GM23338 (cell line): ENCODE measurements around the gene ZNF350. TPM values are rescaled to one million over a fixed set of nuclear protein-coding genes. Genes with fewer than 3 reads are reported as not detected.

Experiments used
- ATAC-seq: fragments of 200-7000 bp; cut with Tn5 transposase; 3 replicates; pipeline ENCODE4 v1.9.1; 2020
- DNase-seq: peaks from one replicate; pipeline ENCODE4 v3.0.0-alpha.2; 2015; ENCODE audit warnings: low spot score
- H2AFZ ChIP-seq: fragments of 200-600 bp; sonication (generic); 2 replicates; pipeline ENCODE4 v1.8.0; 2016; ENCODE audit warnings: antibody characterized with exemption, mild to moderate bottlenecking, moderate library complexity
- H3F3A ChIP-seq: fragments of 200-600 bp; sonication (generic); replicated peaks from 2 replicates; pipeline ENCODE4 v1.8.0; 2017; ENCODE audit warnings: antibody characterized with exemption, mixed run types, low read depth
- H3K27ac ChIP-seq: fragments of 200-600 bp; sonication (generic); 2 replicates; pipeline ENCODE4 v1.6.1; 2016; ENCODE audit warnings: low read depth
- H3K27me3 ChIP-seq: fragments of 200-600 bp; sonication (generic); 2 replicates; pipeline ENCODE4 v1.8.0; 2016; ENCODE audit warnings: mild to moderate bottlenecking, mixed run types, moderate library complexity; ENCODE audit not compliant: insufficient read depth
- H3K36me3 ChIP-seq: fragments of 200-600 bp; sonication (generic); 2 replicates; pipeline ENCODE4 v1.8.0; 2016; ENCODE audit warnings: mild to moderate bottlenecking; ENCODE audit not compliant: insufficient read depth
- H3K4me1 ChIP-seq: fragments of 200-600 bp; sonication (generic); 2 replicates; pipeline ENCODE4 v1.8.0; 2016; ENCODE audit warnings: mild to moderate bottlenecking, moderate library complexity; ENCODE audit not compliant: insufficient read depth
- H3K4me2 ChIP-seq: fragments of 200-600 bp; sonication (generic); 2 replicates; pipeline ENCODE4 v1.7.1; 2017; ENCODE audit warnings: mixed run types
- H3K4me3 ChIP-seq: fragments of 200-600 bp; sonication (generic); 2 replicates; pipeline ENCODE4 v1.6.1; 2016; ENCODE audit warnings: mixed run types
- H3K79me2 ChIP-seq: fragments of 200-600 bp; sonication (generic); replicated peaks from 2 replicates; pipeline ENCODE4 v1.8.0; 2017; ENCODE audit warnings: mild to moderate bottlenecking; ENCODE audit not compliant: insufficient read depth
- H3K9me2 ChIP-seq: fragments of 200-600 bp; sonication (generic); 2 replicates; pipeline ENCODE4 v1.8.0; 2017; ENCODE audit not compliant: insufficient read depth
- H4K20me1 ChIP-seq: fragments of 200-600 bp; sonication (generic); replicated peaks from 2 replicates; pipeline ENCODE4 v1.8.0; 2017; ENCODE audit warnings: mild to moderate bottlenecking; ENCODE audit not compliant: insufficient read depth
- H3K27ac Mint-ChIP-seq: 2 replicates; pipeline ENCODE4 v1.8.0; 2020; ENCODE audit warnings: inconsistent platforms, mild to moderate bottlenecking, moderate library complexity, mixed read lengths
- H3K27me3 Mint-ChIP-seq: 3 replicates; pipeline ENCODE4 v1.8.0; 2022; ENCODE audit warnings: low read depth, mild to moderate bottlenecking, moderate library complexity, mixed read lengths, inconsistent platforms; ENCODE audit not compliant: insufficient read depth, poor library complexity
- H3K36me3 Mint-ChIP-seq: 3 replicates; pipeline ENCODE4 v1.8.0; 2021; ENCODE audit warnings: low read depth, mild to moderate bottlenecking, inconsistent platforms, moderate library complexity, mixed read lengths
- H3K4me1 Mint-ChIP-seq: 3 replicates; pipeline ENCODE4 v1.8.0; 2020; ENCODE audit warnings: mild to moderate bottlenecking, inconsistent platforms, mixed read lengths
- H3K4me3 Mint-ChIP-seq: 3 replicates; pipeline ENCODE4 v1.8.0; 2021; ENCODE audit warnings: moderate library complexity, mild to moderate bottlenecking, inconsistent platforms, mixed read lengths
- H3K9me3 Mint-ChIP-seq: 3 replicates; pipeline ENCODE4 v1.8.0; 2020; ENCODE audit warnings: moderate library complexity, mild to moderate bottlenecking, inconsistent platforms, mixed read lengths
- CTCF ChIP-seq, 2 experiments: fragments of 200-600 bp in 1 of 2; sonication (generic) in 1 of 2; conservative IDR thresholded peaks; 2 replicates each; pipeline versions ENCODE4 v1.5.1 to v1.6.1; 2016 to 2017; ENCODE audit warnings: antibody characterized with exemption in 2 of 2, low read depth in 2 of 2, mild to moderate bottlenecking in 2 of 2, moderate library complexity in 1 of 2
- ETS1 ChIP-seq: IDR thresholded peaks from 2 replicates; pipeline ENCODE4 v1.6.1; 2016; ENCODE audit warnings: antibody characterized with exemption
- EZH2phosphoT487 ChIP-seq: fragments of 200-600 bp; sonication (generic); IDR thresholded peaks from one replicate; pipeline ENCODE4 v1.8.1; 2018; ENCODE audit warnings: antibody characterized with exemption; ENCODE audit not compliant: unreplicated experiment
- JUNB ChIP-seq: IDR thresholded peaks from one replicate; pipeline ENCODE4 v1.6.1; 2016; ENCODE audit warnings: antibody characterized with exemption; ENCODE audit not compliant: unreplicated experiment
- NANOG ChIP-seq: IDR thresholded peaks from 2 replicates; pipeline ENCODE4 v1.6.1; 2016; ENCODE audit warnings: antibody characterized with exemption, borderline replicate concordance
- POLR2AphosphoS5 ChIP-seq: IDR thresholded peaks from 2 replicates; pipeline ENCODE4 v1.6.1; 2016; ENCODE audit warnings: antibody characterized with exemption, low read depth
- REST ChIP-seq: IDR thresholded peaks from one replicate; pipeline ENCODE4 v1.6.1; 2018; ENCODE audit warnings: antibody characterized with exemption; ENCODE audit not compliant: unreplicated experiment
- STAT1 ChIP-seq: IDR thresholded peaks from one replicate; pipeline ENCODE4 v1.6.1; 2016; ENCODE audit warnings: antibody characterized with exemption; ENCODE audit not compliant: unreplicated experiment
- ZNF114 ChIP-seq: fragments of 250-450 bp; sonication (Bioruptor Pico); IDR thresholded peaks from 2 replicates; pipeline ENCODE4 v1.5.0; 2020; ENCODE audit warnings: mild to moderate bottlenecking, moderate library complexity
- ZNF331 ChIP-seq: fragments of 250-450 bp; sonication (Bioruptor Pico); IDR thresholded peaks from 2 replicates; pipeline ENCODE4 v1.5.0; 2020; ENCODE audit warnings: low read depth, mild to moderate bottlenecking, moderate library complexity
- polyA plus RNA-seq: library from polyadenylated mRNA; unstranded; fragments of >200 nt; fragmentation: Nextera tagmentation; extraction: Ambion mirVana; gene quantifications from 2 replicates; pipeline ENCODE4 v1.2.1, GENCODE V29; 2016
- total RNA-seq: library from RNA; depleted of rRNA; stranded (reverse); fragments of >200 nt; shearing (Covaris generic); gene quantifications from 2 replicates; pipeline ENCODE4 v1.2.3, GENCODE V29; 2014
- TF ChIP-seq, protein P1 (sequence below): fragments of 250-450 bp; sonication (Bioruptor Pico); IDR thresholded peaks from 2 replicates; pipeline ENCODE4 v1.5.0; 2020; ENCODE audit warnings: mild to moderate bottlenecking, moderate library complexity

ZNF350 gene
- total and polyA plus RNA-seq, 2 experiments from 2014 or later = 5.8 to 7.6 TPM

DNA sequence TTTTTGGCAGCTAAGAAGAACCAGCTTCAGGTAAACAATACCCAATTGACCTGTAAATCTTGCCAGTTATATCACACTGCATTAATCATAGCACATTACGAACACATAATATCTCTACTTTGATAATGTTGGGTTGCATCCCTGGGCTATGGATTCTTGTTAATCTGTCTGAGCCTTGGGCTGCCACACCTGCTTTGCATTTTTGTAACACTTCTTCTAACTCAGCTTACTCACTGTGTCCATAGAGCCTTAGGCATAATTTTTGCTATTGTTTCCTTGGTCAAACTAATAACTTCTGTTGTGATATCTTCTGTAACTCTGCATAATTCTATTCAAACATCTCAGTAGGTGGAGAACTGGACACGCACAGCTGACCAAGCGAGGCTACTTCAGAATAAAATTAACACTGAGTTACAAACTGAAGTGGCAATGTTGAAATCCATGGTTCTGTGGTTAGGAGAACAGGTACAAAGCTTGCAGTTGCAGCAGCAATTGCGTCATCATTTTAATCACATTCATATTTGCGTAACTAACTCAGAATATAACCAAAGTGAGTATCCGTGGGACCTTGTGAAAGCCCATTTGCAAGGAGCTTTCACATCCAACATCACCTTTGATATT, 6.4 kb downstream of the ZNF350 start (continued):
- TF ChIP-seq ETS1 = no peak

- no peak for ATAC-seq
- Histone ChIP-seq H3K4me3 (no peak overlapping the region), H3F3A (no peaks in the 10 kb centered on the region), H4K20me1 (no peaks in the 10 kb centered on the region), H3K4me1 (no peaks in the 10 kb centered on the region), H3K36me3 (peaks cover 13% of the 10 kb centered on the region), H2AFZ (no peak overlapping the region), H3K79me2 (peaks cover 51% of the 10 kb centered on the region), H3K27me3 (no peaks in the 10 kb centered on the region), H3K27ac (no peak overlapping the region), H3K9me2 (no peaks in the 10 kb centered on the region), H3K4me2 (no peak overlapping the region)
- H3K27me3 Mint-ChIP-seq = peaks cover 2% of the 10 kb centered on the region
- H3K27ac Mint-ChIP-seq = no peak overlapping the region
- H3K9me3 Mint-ChIP-seq = peaks cover 59% of the 10 kb centered on the region
- H3K36me3 Mint-ChIP-seq = peaks cover 79% of the 10 kb centered on the region
- DNase-seq = no peak
- H3K4me1 Mint-ChIP-seq = no peaks in the 10 kb centered on the region
- H3K4me3 Mint-ChIP-seq = no peak overlapping the region
- TF ChIP-seq NANOG (no peak), STAT1 (no peak), REST (no peak), CTCF (conservative IDR thresholded peaks at IDR 0.05; ENCODE audit: low read depth in 2 of 2) (no peak), ETS1 (no peak), EZH2phosphoT487 (no peak), ZNF331 (no peak), JUNB (no peak), ZNF114 (no peak), POLR2AphosphoS5 (no peak)
- TF ChIP-seq, protein P1, sequence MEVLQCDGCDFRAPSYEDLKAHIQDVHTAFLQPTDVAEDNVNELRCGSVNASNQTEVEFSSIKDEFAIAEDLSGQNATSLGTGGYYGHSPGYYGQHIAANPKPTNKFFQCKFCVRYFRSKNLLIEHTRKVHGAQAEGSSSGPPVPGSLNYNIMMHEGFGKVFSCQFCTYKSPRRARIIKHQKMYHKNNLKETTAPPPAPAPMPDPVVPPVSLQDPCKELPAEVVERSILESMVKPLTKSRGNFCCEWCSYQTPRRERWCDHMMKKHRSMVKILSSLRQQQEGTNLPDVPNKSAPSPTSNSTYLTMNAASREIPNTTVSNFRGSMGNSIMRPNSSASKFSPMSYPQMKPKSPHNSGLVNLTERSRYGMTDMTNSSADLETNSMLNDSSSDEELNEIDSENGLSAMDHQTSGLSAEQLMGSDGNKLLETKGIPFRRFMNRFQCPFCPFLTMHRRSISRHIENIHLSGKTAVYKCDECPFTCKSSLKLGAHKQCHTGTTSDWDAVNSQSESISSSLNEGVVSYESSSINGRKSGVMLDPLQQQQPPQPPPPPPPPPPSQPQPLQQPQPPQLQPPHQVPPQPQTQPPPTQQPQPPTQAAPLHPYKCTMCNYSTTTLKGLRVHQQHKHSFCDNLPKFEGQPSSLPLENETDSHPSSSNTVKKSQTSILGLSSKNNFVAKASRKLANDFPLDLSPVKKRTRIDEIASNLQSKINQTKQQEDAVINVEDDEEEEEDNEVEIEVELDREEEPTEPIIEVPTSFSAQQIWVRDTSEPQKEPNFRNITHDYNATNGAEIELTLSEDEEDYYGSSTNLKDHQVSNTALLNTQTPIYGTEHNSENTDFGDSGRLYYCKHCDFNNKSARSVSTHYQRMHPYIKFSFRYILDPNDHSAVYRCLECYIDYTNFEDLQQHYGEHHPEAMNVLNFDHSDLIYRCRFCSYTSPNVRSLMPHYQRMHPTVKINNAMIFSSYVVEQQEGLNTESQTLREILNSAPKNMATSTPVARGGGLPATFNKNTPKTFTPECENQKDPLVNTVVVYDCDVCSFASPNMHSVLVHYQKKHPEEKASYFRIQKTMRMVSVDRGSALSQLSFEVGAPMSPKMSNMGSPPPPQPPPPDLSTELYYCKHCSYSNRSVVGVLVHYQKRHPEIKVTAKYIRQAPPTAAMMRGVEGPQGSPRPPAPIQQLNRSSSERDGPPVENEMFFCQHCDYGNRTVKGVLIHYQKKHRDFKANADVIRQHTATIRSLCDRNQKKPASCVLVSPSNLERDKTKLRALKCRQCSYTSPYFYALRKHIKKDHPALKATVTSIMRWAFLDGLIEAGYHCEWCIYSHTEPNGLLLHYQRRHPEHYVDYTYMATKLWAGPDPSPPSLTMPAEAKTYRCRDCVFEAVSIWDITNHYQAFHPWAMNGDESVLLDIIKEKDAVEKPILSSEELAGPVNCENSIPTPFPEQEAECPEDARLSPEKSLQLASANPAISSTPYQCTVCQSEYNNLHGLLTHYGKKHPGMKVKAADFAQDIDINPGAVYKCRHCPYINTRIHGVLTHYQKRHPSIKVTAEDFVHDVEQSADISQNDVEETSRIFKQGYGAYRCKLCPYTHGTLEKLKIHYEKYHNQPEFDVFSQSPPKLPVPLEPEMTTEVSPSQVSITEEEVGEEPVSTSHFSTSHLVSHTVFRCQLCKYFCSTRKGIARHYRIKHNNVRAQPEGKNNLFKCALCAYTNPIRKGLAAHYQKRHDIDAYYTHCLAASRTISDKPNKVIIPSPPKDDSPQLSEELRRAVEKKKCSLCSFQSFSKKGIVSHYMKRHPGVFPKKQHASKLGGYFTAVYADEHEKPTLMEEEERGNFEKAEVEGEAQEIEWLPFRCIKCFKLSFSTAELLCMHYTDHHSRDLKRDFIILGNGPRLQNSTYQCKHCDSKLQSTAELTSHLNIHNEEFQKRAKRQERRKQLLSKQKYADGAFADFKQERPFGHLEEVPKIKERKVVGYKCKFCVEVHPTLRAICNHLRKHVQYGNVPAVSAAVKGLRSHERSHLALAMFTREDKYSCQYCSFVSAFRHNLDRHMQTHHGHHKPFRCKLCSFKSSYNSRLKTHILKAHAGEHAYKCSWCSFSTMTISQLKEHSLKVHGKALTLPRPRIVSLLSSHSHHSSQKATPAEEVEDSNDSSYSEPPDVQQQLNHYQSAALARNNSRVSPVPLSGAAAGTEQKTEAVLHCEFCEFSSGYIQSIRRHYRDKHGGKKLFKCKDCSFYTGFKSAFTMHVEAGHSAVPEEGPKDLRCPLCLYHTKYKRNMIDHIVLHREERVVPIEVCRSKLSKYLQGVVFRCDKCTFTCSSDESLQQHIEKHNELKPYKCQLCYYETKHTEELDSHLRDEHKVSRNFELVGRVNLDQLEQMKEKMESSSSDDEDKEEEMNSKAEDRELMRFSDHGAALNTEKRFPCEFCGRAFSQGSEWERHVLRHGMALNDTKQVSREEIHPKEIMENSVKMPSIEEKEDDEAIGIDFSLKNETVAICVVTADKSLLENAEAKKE = no peak
Measured at GRCh38 chr19:51978882-51979281, 7.8 kb downstream of the ZNF350 start.
